GM12801 (cell line): ENCODE data around the gene MSH2.

ENCODE experiments used
- TF ChIP-seq, protein P1 (sequence below): IDR thresholded peaks from one replicate; pipeline ENCODE4 v1.5.1; 2011; ENCODE audit warnings: control low read depth; ENCODE audit not compliant: insufficient read length; ENCODE audit errors: extremely low read depth

MSH2 gene

GRCh38 chr2:47488870-47489584 is 86.1 kb downstream of the MSH2 start:
- TF ChIP-seq, protein P1, sequence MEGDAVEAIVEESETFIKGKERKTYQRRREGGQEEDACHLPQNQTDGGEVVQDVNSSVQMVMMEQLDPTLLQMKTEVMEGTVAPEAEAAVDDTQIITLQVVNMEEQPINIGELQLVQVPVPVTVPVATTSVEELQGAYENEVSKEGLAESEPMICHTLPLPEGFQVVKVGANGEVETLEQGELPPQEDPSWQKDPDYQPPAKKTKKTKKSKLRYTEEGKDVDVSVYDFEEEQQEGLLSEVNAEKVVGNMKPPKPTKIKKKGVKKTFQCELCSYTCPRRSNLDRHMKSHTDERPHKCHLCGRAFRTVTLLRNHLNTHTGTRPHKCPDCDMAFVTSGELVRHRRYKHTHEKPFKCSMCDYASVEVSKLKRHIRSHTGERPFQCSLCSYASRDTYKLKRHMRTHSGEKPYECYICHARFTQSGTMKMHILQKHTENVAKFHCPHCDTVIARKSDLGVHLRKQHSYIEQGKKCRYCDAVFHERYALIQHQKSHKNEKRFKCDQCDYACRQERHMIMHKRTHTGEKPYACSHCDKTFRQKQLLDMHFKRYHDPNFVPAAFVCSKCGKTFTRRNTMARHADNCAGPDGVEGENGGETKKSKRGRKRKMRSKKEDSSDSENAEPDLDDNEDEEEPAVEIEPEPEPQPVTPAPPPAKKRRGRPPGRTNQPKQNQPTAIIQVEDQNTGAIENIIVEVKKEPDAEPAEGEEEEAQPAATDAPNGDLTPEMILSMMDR = no peak

- TF ChIP-seq, protein P1 = no peak
Observed at GRCh38 chr2:47490406-47490805, 87.5 kb downstream of the MSH2 start.

- TF ChIP-seq, protein P1 = no peak
Observed at GRCh38 chr2:47493317-47494035, 90.5 kb downstream of the MSH2 start.

DNA sequence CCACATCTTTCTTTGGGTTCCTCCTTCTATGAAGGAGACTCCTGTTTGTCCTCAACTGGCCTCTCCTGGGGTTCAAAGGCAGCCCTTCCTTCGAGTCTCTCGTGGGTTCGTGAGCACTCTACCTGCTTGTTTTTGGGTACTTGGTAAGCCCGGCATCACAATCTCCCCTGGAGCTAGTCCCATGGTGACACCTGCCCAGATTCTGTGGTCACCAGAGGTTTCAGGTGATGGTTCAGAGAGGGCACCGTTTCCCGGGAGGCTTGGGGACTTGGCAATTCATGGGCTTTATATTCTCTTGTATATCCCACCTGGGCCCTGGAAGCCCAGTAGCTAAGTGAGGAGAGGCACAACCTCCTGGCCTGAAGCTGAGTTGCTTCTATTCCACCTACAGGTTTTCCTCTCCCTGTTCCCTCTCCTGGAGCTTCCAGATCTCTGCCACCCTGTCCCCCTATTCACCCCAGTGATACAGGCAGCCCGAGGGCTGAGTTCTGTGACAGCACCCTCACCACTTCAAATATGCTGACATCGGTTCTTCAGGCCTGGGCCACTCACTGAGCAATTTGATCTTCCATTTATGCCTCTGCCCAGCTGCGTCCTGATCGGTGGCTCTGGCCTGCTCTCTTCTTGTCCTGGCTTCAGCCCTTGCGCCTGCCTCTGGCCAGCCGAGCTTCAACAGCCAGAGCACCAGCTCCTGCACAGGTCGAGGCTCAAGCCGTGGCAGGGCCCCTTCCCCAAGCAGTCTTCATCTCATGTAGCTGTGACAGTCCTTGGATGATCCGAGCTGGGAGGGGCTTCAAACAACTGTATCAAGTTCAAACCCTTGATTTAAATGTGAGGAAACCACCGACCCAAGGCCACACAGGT is 91.5 kb downstream of the MSH2 start:
- TF ChIP-seq, protein P1 = no peak

DNA sequence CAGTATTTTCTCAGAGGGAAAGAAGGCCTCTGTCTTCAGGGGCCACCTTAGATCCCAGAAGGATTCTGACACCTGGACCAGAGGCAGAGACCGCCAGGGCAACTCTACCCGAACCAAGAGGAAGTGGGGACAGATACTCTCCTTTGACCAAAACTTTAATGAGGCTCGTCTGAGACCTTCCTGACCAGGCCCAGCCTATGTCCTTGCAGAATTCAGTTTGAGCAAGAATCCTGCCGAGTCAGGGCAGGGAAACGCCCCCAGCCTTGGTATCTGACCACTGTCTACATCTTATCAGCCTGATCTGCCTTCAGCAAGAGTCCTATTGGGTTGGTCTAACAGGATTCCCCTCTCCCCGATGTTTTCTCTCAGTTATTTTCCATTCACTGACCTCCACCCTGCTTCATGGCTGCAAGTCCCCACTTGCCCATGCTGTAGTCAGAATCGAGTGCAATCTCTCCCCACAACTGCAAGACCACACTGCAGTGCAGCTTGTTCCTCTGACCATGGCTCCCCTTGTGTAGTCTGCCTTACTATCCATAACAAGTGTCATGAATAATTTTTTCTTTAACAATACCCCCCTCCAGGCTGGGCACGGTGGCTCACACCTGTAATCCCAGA is 95.0 kb downstream of the MSH2 start:
- TF ChIP-seq, protein P1 = no peak

- TF ChIP-seq, protein P1 = no peak
Observed at GRCh38 chr2:47499093-47499492, 96.1 kb downstream of the MSH2 start.

GRCh38 chr2:47499621-47500309 is 96.8 kb downstream of the MSH2 start:
- TF ChIP-seq, protein P1 = no peak
